H9 (cell line): Measurements from ENCODE around the gene INPP5J. TPM values are rescaled to one million over a fixed set of nuclear protein-coding genes. Genes with fewer than 3 reads are reported as not detected.

Experiments
- DNase-seq: peaks from one replicate; pipeline ENCODE4 v3.0.0-alpha.2; 2017
- H2AFZ ChIP-seq: one replicate; pipeline ENCODE4 v1.6.1; 2013; ENCODE audit warnings: mild to moderate bottlenecking, low read length, control low read depth, moderate library complexity
- H2AK5ac ChIP-seq: 2 replicates; pipeline ENCODE4 v1.6.1; 2013; ENCODE audit warnings: low read length, control low read depth, mixed read lengths; ENCODE audit not compliant: insufficient read length
- H2BK120ac ChIP-seq: one replicate; pipeline ENCODE4 v1.6.1; 2013; ENCODE audit warnings: low read depth, mild to moderate bottlenecking, low read length, control low read depth, inconsistent platforms; ENCODE audit not compliant: poor library complexity, severe bottlenecking
- H2BK12ac ChIP-seq: 2 replicates; pipeline ENCODE4 v1.6.1; 2013; ENCODE audit warnings: low read length, control low read depth, mixed read lengths, low read depth; ENCODE audit not compliant: insufficient read length
- H2BK15ac ChIP-seq: 2 replicates; pipeline ENCODE4 v1.6.1; 2013; ENCODE audit warnings: low read depth, low read length, control low read depth
- H2BK20ac ChIP-seq: one replicate; pipeline ENCODE4 v1.6.1; 2013; ENCODE audit warnings: low read depth, mild to moderate bottlenecking, low read length, control low read depth, inconsistent platforms; ENCODE audit not compliant: poor library complexity, severe bottlenecking
- H2BK5ac ChIP-seq: 2 replicates; pipeline ENCODE4 v1.6.1; 2013; ENCODE audit warnings: low read length, control low read depth, mixed read lengths; ENCODE audit not compliant: insufficient read length
- H3K14ac ChIP-seq: 2 replicates; pipeline ENCODE4 v1.6.1; 2013; ENCODE audit warnings: low read length, control low read depth; ENCODE audit not compliant: insufficient read depth
- H3K18ac ChIP-seq: 2 replicates; pipeline ENCODE4 v1.6.1; 2013; ENCODE audit warnings: low read depth, mild to moderate bottlenecking, mixed read lengths, low read length, control low read depth; ENCODE audit not compliant: insufficient read length
- H3K23ac ChIP-seq: 2 replicates; pipeline ENCODE4 v1.6.1; 2013; ENCODE audit warnings: low read length, control low read depth, mixed read lengths, low read depth; ENCODE audit not compliant: insufficient read length
- H3K23me2 ChIP-seq: 2 replicates; pipeline ENCODE4 v1.6.1; 2013; ENCODE audit warnings: low read depth, mild to moderate bottlenecking, mixed read lengths, low read length, control low read depth; ENCODE audit not compliant: insufficient read length, poor library complexity, severe bottlenecking
- H3K27ac ChIP-seq: 2 replicates; pipeline ENCODE4 v1.5.1; 2013; ENCODE audit warnings: low read length, control low read depth, mixed read lengths, low read depth; ENCODE audit not compliant: insufficient read length
- H3K27me3 ChIP-seq: 2 replicates; pipeline ENCODE4 v1.6.1; 2013; ENCODE audit warnings: low read length, control low read depth, inconsistent platforms; ENCODE audit not compliant: insufficient read depth
- H3K4ac ChIP-seq: 2 replicates; pipeline ENCODE4 v1.6.1; 2013; ENCODE audit warnings: low read depth, mild to moderate bottlenecking, control low read depth, inconsistent platforms, low read length, moderate library complexity
- H3K4me1 ChIP-seq: 2 replicates; pipeline ENCODE4 v1.6.1; 2013; ENCODE audit warnings: low read length, control low read depth, inconsistent platforms; ENCODE audit not compliant: insufficient read depth
- H3K4me2 ChIP-seq: 2 replicates; pipeline ENCODE4 v1.6.1; 2013; ENCODE audit warnings: low read length, control low read depth, mixed read lengths; ENCODE audit not compliant: insufficient read length, insufficient read depth
- H3K56ac ChIP-seq: 2 replicates; pipeline ENCODE4 v1.6.1; 2013; ENCODE audit warnings: low read depth, mild to moderate bottlenecking, mixed read lengths, low read length, control low read depth; ENCODE audit not compliant: insufficient read length
- H3K79me1 ChIP-seq: 2 replicates; pipeline ENCODE4 v1.6.1; 2013; ENCODE audit warnings: low read depth, mild to moderate bottlenecking, moderate library complexity, low read length, control low read depth, inconsistent platforms; ENCODE audit not compliant: insufficient read depth, poor library complexity, severe bottlenecking
- H3K79me2 ChIP-seq: 2 replicates; pipeline ENCODE4 v1.6.1; 2013; ENCODE audit warnings: low read length, control low read depth, inconsistent platforms; ENCODE audit not compliant: insufficient read depth
- H3K9ac ChIP-seq: 2 replicates; pipeline ENCODE4 v1.6.1; 2013; ENCODE audit warnings: low read length, control low read depth, mixed read lengths; ENCODE audit not compliant: insufficient read length; ENCODE audit errors: extremely low read depth
- H3K9me3 ChIP-seq: one replicate; pipeline ENCODE4 v1.6.1; 2013; ENCODE audit warnings: low read depth, low read length, inconsistent platforms; ENCODE audit not compliant: control insufficient read depth
- H3T11ph ChIP-seq: one replicate; pipeline ENCODE4 v1.6.1; 2013; ENCODE audit warnings: mild to moderate bottlenecking, low read length, control low read depth, inconsistent platforms
- H4K20me1 ChIP-seq: one replicate; pipeline ENCODE4 v1.6.1; 2013; ENCODE audit not compliant: control insufficient read depth, insufficient read length, insufficient read depth
- H4K5ac ChIP-seq: 2 replicates; pipeline ENCODE4 v1.6.1; 2013; ENCODE audit warnings: low read depth, mild to moderate bottlenecking, mixed read lengths, low read length, control low read depth; ENCODE audit not compliant: insufficient read length
- H4K8ac ChIP-seq: replicated peaks from 2 replicates; pipeline ENCODE4 v1.6.1; 2013; ENCODE audit warnings: low read length, control low read depth, mixed read lengths, low read depth; ENCODE audit not compliant: insufficient read length
- H4K91ac ChIP-seq: 2 replicates; pipeline ENCODE4 v1.6.1; 2013; ENCODE audit warnings: low read depth, mild to moderate bottlenecking, moderate library complexity, mixed read lengths, low read length, control low read depth; ENCODE audit not compliant: insufficient read length
- H3K27ac Mint-ChIP-seq, 3 experiments: 2 replicates in 2 of 3; 3 replicates in 1 of 3; pipeline ENCODE4 v1.8.0; 2020 to 2021; ENCODE audit warnings: mixed read lengths in 3 of 3, mild to moderate bottlenecking in 1 of 3, moderate library complexity in 1 of 3
- H3K27me3 Mint-ChIP-seq: 2 replicates; pipeline ENCODE4 v1.8.0; 2021; ENCODE audit warnings: low read depth, mild to moderate bottlenecking, moderate library complexity, mixed read lengths
- H3K36me3 Mint-ChIP-seq, 3 experiments: 2 replicates in 2 of 3; 3 replicates in 1 of 3; pipeline ENCODE4 v1.8.0; 2020 to 2021; ENCODE audit warnings: low read depth in 3 of 3, mixed read lengths in 3 of 3; ENCODE audit not compliant: insufficient read depth in 1 of 3
- H3K4me1 Mint-ChIP-seq, 2 experiments: 2 replicates each; pipeline ENCODE4 v1.8.0; 2020; ENCODE audit warnings: mixed read lengths in 2 of 2
- H3K4me3 Mint-ChIP-seq, 2 experiments: 2 replicates in 1 of 2; 3 replicates in 1 of 2; pipeline ENCODE4 v1.8.0; 2020 to 2021; ENCODE audit warnings: mild to moderate bottlenecking in 2 of 2, mixed read lengths in 2 of 2, moderate library complexity in 1 of 2
- H3K9me3 Mint-ChIP-seq, 2 experiments: 2 replicates in 1 of 2; 3 replicates in 1 of 2; pipeline ENCODE4 v1.8.0; 2020; ENCODE audit warnings: mild to moderate bottlenecking in 2 of 2, mixed read lengths in 2 of 2, moderate library complexity in 1 of 2
- WGBS: extraction: QIAGEN DNeasy Blood & Tissue Kit; methylation state at CpG from one replicate; pipeline ENCODE4 v1.1.7; 2013; ENCODE audit warnings: missing lambda C conversion rate, low lambda C conversion rate, mixed read lengths; ENCODE audit not compliant: insufficient read length; ENCODE audit errors: extremely low coverage; 5-methylcytosine and 5-hydroxymethylcytosine counted together
- total RNA-seq: library from RNA; stranded (reverse); gene quantifications from 2 replicates; pipeline ENCODE4 v1.2.1, GENCODE V29; 2021
- TF ChIP-seq, protein P1 (sequence below): fragments of 200-600 bp; sonication (generic); conservative IDR thresholded peaks from 3 replicates; pipeline ENCODE4 v1.8.0; 2021; ENCODE audit warnings: antibody characterized with exemption, mild to moderate bottlenecking

The INPP5J gene
- total RNA-seq, 1 experiment from 2014 or later, result 4.9 TPM

DNA sequence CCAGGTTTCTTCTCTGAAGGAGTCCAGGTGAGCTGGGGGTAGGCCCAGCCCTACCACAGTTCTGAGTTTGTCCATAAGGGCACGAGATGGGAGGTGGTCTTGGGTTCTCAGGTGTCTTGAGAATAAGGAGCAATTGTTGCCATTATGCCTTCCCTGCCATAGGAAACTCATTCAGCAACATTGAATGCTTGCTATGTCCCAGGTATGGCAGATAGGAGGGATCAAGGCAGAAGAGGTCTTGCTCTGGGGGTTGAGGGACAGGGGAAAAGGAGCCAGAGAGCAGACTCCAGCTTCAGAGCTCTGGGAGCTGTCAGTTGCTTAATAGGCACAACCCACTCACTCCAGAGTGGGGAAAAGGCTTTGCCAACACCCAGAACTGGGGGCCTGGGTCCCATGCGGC lies 19.7 kb upstream of the INPP5J start:
- Histone ChIP-seq H3K27ac (no peak overlapping the region), H3K9me3 (no peaks in the 10 kb centered on the region), H3K18ac (no peak overlapping the region), H3K4ac (no peak overlapping the region), H3K56ac (no peak overlapping the region), H3K23me2 (peaks cover 11% of the 10 kb centered on the region), H2AK5ac (no peak overlapping the region), H2BK12ac (no peak overlapping the region), H4K20me1 (no peaks in the 10 kb centered on the region), H2BK20ac (no peak overlapping the region), H3K9ac (no peak overlapping the region), H2BK5ac (no peak overlapping the region), H4K8ac (no peak overlapping the region), H3K14ac (no peak overlapping the region), H3K4me2 (no peak overlapping the region), H2AFZ (no peak overlapping the region), H3K27me3 (peaks cover 12% of the 10 kb centered on the region; the same call in 1 of the 2 replicates), H2BK120ac (no peak overlapping the region), H4K5ac (no peak overlapping the region), H3K4me1 (0 out of 2 replicates have a peak, but pooled peaks cover 3% of the 10 kb centered on the region), H4K91ac (no peak overlapping the region), H3K79me2 (no peaks in the 10 kb centered on the region), H3K23ac (no peak overlapping the region), H3T11ph (no peak overlapping the region), H3K79me1 (no peaks in the 10 kb centered on the region), H2BK15ac (no peak overlapping the region)
- no CpG with 5 or more reads among the region's 2 CpGs for whole genome bisulfite sequencing
- no peak overlapping the region for H3K4me3 Mint-ChIP-seq
- H3K4me1 Mint-ChIP-seq, result peaks cover 12 to 38% of the 10 kb centered on the region in 2 experiments
- no peak overlapping the region; a peak in 1 of 7 replicates for H3K27ac Mint-ChIP-seq
- H3K27me3 Mint-ChIP-seq, result peaks cover 27% of the 10 kb centered on the region
- no peak for DNase-seq
- H3K9me3 Mint-ChIP-seq, result peaks cover 0 to 2% of the 10 kb centered on the region in 2 experiments; a peak in 1 of 5 replicates
- H3K36me3 Mint-ChIP-seq, result peaks cover 0 to 1% (median 0%) of the 10 kb centered on the region in 3 experiments; a peak in 2 of 7 replicates
- TF ChIP-seq, protein P1, sequence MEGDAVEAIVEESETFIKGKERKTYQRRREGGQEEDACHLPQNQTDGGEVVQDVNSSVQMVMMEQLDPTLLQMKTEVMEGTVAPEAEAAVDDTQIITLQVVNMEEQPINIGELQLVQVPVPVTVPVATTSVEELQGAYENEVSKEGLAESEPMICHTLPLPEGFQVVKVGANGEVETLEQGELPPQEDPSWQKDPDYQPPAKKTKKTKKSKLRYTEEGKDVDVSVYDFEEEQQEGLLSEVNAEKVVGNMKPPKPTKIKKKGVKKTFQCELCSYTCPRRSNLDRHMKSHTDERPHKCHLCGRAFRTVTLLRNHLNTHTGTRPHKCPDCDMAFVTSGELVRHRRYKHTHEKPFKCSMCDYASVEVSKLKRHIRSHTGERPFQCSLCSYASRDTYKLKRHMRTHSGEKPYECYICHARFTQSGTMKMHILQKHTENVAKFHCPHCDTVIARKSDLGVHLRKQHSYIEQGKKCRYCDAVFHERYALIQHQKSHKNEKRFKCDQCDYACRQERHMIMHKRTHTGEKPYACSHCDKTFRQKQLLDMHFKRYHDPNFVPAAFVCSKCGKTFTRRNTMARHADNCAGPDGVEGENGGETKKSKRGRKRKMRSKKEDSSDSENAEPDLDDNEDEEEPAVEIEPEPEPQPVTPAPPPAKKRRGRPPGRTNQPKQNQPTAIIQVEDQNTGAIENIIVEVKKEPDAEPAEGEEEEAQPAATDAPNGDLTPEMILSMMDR, result no peak
